Measurements from ENCODE around the gene MANBA. TPM values are rescaled to one million over a fixed set of nuclear protein-coding genes. Genes with fewer than 3 reads are reported as not detected.

MANBA gene
- total and polyA plus RNA-seq, 12 donors, result 21.5 to 84.1 (median 53.4) TPM

- H3K4me1 ChIP-seq (replicated peaks in 1 of 2), result no peaks in the 10 kb centered on the region
- no peaks in the 10 kb centered on the region for H3K9me3 ChIP-seq (replicated peaks in 1 of 3)
- no peak for TF ChIP-seq CTCF (IDR thresholded peaks at IDR 0.05)
- TF ChIP-seq POLR2A (IDR thresholded peaks at IDR 0.05), result no peak
- no peak overlapping the region for H3K27ac ChIP-seq
- no peak for DNase-seq
- intact Hi-C loops (cut with DNase I), result no loop called here
- 75 to 82% (median 80%) methylated on average over 4 of the region's 4 CpGs for WGBS, 4 donors
- no peak overlapping the region for H3K4me3 ChIP-seq
- H3K36me3 ChIP-seq (replicated peaks in 1 of 2), result no peaks in the 10 kb centered on the region
- H3K27me3 ChIP-seq, result no peaks in the 10 kb centered on the region
Measured at GRCh38 chr4:102687373-102687981, 73.3 kb downstream of the MANBA start.

- no peak for DNase-seq
- no peaks in the 10 kb centered on the region for H3K9me3 ChIP-seq (replicated peaks in 1 of 3)
- H3K36me3 ChIP-seq (replicated peaks in 1 of 2), result no peaks in the 10 kb centered on the region
- 68 to 77% (median 75%) methylated on average over 3 of the region's 3 CpGs for WGBS, 4 donors
- H3K4me1 ChIP-seq (replicated peaks in 1 of 2), result no peaks in the 10 kb centered on the region
- intact Hi-C loops (cut with DNase I), result no loop called here
- H3K27ac ChIP-seq, result peak overlapping the region in 1 of 5 donors; percentile 15
- no peak overlapping the region for H3K4me3 ChIP-seq
- no peaks in the 10 kb centered on the region for H3K27me3 ChIP-seq
- no peak for TF ChIP-seq CTCF (IDR thresholded peaks at IDR 0.05)
- no peak for TF ChIP-seq POLR2A (IDR thresholded peaks at IDR 0.05)
Measured at GRCh38 chr4:102685768-102686167, 75.0 kb downstream of the MANBA start.

- Histone ChIP-seq H3K9me3 (replicated peaks in 1 of 3) (no peaks in the 10 kb centered on the region), H3K36me3 (replicated peaks in 1 of 2) (no peaks in the 10 kb centered on the region), H3K4me1 (replicated peaks in 1 of 2) (peaks cover 0 to 3% of the 10 kb centered on the region in 2 donors), H3K4me3 (no peak overlapping the region), H3K27me3 (no peaks in the 10 kb centered on the region), H3K27ac (no peak overlapping the region)
- intact Hi-C loops (cut with DNase I), result no loop called here
- 73 to 84% (median 82%) methylated on average over 4 of the region's 4 CpGs for WGBS, 4 donors
- no peak for TF ChIP-seq CTCF (IDR thresholded peaks at IDR 0.05)
- TF ChIP-seq POLR2A (IDR thresholded peaks at IDR 0.05), result no peak
- DNase-seq, result no peak
Measured at GRCh38 chr4:102684610-102685052, 76.1 kb downstream of the MANBA start.

GRCh38 chr4:102683881-102684609 is 76.7 kb downstream of the MANBA start:
- Histone ChIP-seq H3K4me3 (no peak overlapping the region), H3K36me3 (replicated peaks in 1 of 2) (no peaks in the 10 kb centered on the region), H3K9me3 (replicated peaks in 1 of 3) (no peaks in the 10 kb centered on the region), H3K27ac (no peak overlapping the region), H3K27me3 (no peaks in the 10 kb centered on the region), H3K4me1 (replicated peaks in 1 of 2) (peaks cover 0 to 4% of the 10 kb centered on the region in 2 donors)
- TF ChIP-seq POLR2A (IDR thresholded peaks at IDR 0.05), result no peak
- no peak for TF ChIP-seq CTCF (IDR thresholded peaks at IDR 0.05)
- 92 to 96% (median 93%) methylated on average over 5 of the region's 5 CpGs for WGBS, 4 donors
- intact Hi-C loops (cut with DNase I), result no loop called here
- no peak for DNase-seq

Measured in adrenal gland (tissue), 12 donors.